DND-41 (cell line): ENCODE measurements around the gene C6orf120.

Experiments
- ATAC-seq: fragments of 200-7000 bp; cut with Tn5 transposase; 3 replicates; pipeline ENCODE4 v1.9.1; 2021; ENCODE audit warnings: low read depth; ENCODE audit not compliant: insufficient read depth
- DNase-seq: peaks from one replicate; pipeline ENCODE4 v3.0.0-alpha.2; 2020
- H2AFZ ChIP-seq: 2 replicates; pipeline ENCODE4 v1.6.0; 2012; ENCODE audit warnings: low read depth, low read length
- H3K27ac ChIP-seq: 2 replicates; pipeline ENCODE4 v1.5.1; 2012; ENCODE audit warnings: low read length, inconsistent platforms
- H3K27me3 ChIP-seq: fragments of 200-600 bp; sonication (generic); 2 replicates; pipeline ENCODE4 v1.6.0; 2012; ENCODE audit warnings: low read length, mild to moderate bottlenecking, inconsistent platforms; ENCODE audit not compliant: insufficient read depth, poor library complexity
- H3K36me3 ChIP-seq: 2 replicates; pipeline ENCODE4 v1.5.1; 2012; ENCODE audit warnings: low read length, inconsistent platforms; ENCODE audit not compliant: insufficient read depth
- H3K4me1 ChIP-seq: 2 replicates; pipeline ENCODE4 v1.5.1; 2012; ENCODE audit warnings: mild to moderate bottlenecking, low read length; ENCODE audit not compliant: insufficient read depth
- H3K4me2 ChIP-seq: 2 replicates; pipeline ENCODE4 v1.6.0; 2012; ENCODE audit warnings: mild to moderate bottlenecking, moderate library complexity, low read length, inconsistent platforms; ENCODE audit not compliant: insufficient read depth
- H3K4me3 ChIP-seq, 2 experiments: fragments of 200-600 bp in 1 of 2; shearing (Covaris generic) in 1 of 2; 2 replicates each; pipeline ENCODE4 v1.5.1; 2012 to 2016; ENCODE audit warnings: inconsistent platforms in 2 of 2, low read length in 2 of 2, mild to moderate bottlenecking in 2 of 2, low read depth in 1 of 2, moderate library complexity in 1 of 2
- H3K79me2 ChIP-seq: 2 replicates; pipeline ENCODE4 v1.6.0; 2012; ENCODE audit warnings: low read length, inconsistent platforms; ENCODE audit not compliant: insufficient read depth
- H3K9ac ChIP-seq: 2 replicates; pipeline ENCODE4 v1.6.0; 2012; ENCODE audit warnings: low read depth, mild to moderate bottlenecking, inconsistent platforms, low read length, moderate library complexity
- H3K9me3 ChIP-seq: 2 replicates; pipeline ENCODE4 v1.5.1; 2012; ENCODE audit warnings: low read length, moderate library complexity, mild to moderate bottlenecking, inconsistent platforms; ENCODE audit not compliant: insufficient read depth, severe bottlenecking
- H4K20me1 ChIP-seq: 2 replicates; pipeline ENCODE4 v1.6.0; 2012; ENCODE audit warnings: low read length; ENCODE audit not compliant: insufficient read depth
- CTCF ChIP-seq: IDR thresholded peaks from 2 replicates; pipeline ENCODE4 v1.5.1; 2012; ENCODE audit warnings: borderline replicate concordance, low read length, moderate library complexity, mild to moderate bottlenecking; ENCODE audit not compliant: poor library complexity, severe bottlenecking; ENCODE audit errors: extremely low read depth
- EZH2 ChIP-seq: IDR thresholded peaks from 3 replicates; pipeline ENCODE4 v1.6.1; 2012; ENCODE audit warnings: borderline replicate concordance, low read depth, mild to moderate bottlenecking, moderate library complexity, low read length, inconsistent platforms; ENCODE audit not compliant: severe bottlenecking

The C6orf120 gene

GRCh38 chr6:169738976-169739529 lies 37.1 kb downstream of the C6orf120 start:
- no peak for TF ChIP-seq CTCF
- no peak for TF ChIP-seq EZH2
- H3K36me3 ChIP-seq: no peaks in the 10 kb centered on the region
- H2AFZ ChIP-seq: no peak overlapping the region
- no peaks in the 10 kb centered on the region for H4K20me1 ChIP-seq
- H3K9ac ChIP-seq: no peak overlapping the region
- no peak overlapping the region for H3K4me3 ChIP-seq
- no peaks in the 10 kb centered on the region for H3K79me2 ChIP-seq
- ATAC-seq: no peak
- no peaks in the 10 kb centered on the region for H3K4me1 ChIP-seq
- H3K4me2 ChIP-seq: no peak overlapping the region
- H3K27ac ChIP-seq: no peak overlapping the region
- peaks cover 3% of the 10 kb centered on the region for H3K27me3 ChIP-seq
- DNase-seq: no peak
- no peaks in the 10 kb centered on the region for H3K9me3 ChIP-seq

- H3K27me3 ChIP-seq: no peaks in the 10 kb centered on the region
- no peaks in the 10 kb centered on the region for H3K9me3 ChIP-seq
- H3K4me2 ChIP-seq: no peak overlapping the region
- H2AFZ ChIP-seq: no peak overlapping the region
- H3K4me1 ChIP-seq: no peaks in the 10 kb centered on the region
- TF ChIP-seq EZH2 (no peak), CTCF (no peak)
- no peak overlapping the region for H3K9ac ChIP-seq
- no peaks in the 10 kb centered on the region for H4K20me1 ChIP-seq
- H3K4me3 ChIP-seq: no peak overlapping the region
- no peaks in the 10 kb centered on the region for H3K36me3 ChIP-seq
- H3K79me2 ChIP-seq: no peaks in the 10 kb centered on the region
- no peak overlapping the region for H3K27ac ChIP-seq
- ATAC-seq (no peak), DNase-seq (no peak)
Observed at GRCh38 chr6:169741344-169741743, 39.4 kb downstream of the C6orf120 start.

- Histone ChIP-seq H2AFZ (no peak overlapping the region), H3K4me1 (peaks cover 8% of the 10 kb centered on the region), H3K4me2 (no peak overlapping the region), H3K9ac (no peak overlapping the region), H3K4me3 (no peak overlapping the region), H3K27me3 (no peaks in the 10 kb centered on the region), H3K36me3 (peaks cover 5% of the 10 kb centered on the region), H4K20me1 (no peaks in the 10 kb centered on the region), H3K27ac (no peak overlapping the region), H3K9me3 (no peaks in the 10 kb centered on the region), H3K79me2 (peaks cover 5% of the 10 kb centered on the region)
- DNase-seq (no peak), ATAC-seq (no peak)
- TF ChIP-seq CTCF: no peak
- TF ChIP-seq EZH2: no peak
Observed at GRCh38 chr6:169745405-169745804, 43.5 kb downstream of the C6orf120 start.

GRCh38 chr6:169746556-169746955 lies 44.6 kb downstream of the C6orf120 start:
- peaks cover 11% of the 10 kb centered on the region for H3K4me1 ChIP-seq
- H4K20me1 ChIP-seq: no peaks in the 10 kb centered on the region
- H3K27ac ChIP-seq: no peak overlapping the region
- peaks cover 5% of the 10 kb centered on the region for H3K36me3 ChIP-seq
- no peak for ATAC-seq
- peaks cover 16% of the 10 kb centered on the region for H3K79me2 ChIP-seq
- H3K4me3 ChIP-seq: no peak overlapping the region
- H3K9me3 ChIP-seq: no peaks in the 10 kb centered on the region
- TF ChIP-seq CTCF: no peak
- TF ChIP-seq EZH2: no peak
- H3K27me3 ChIP-seq: no peaks in the 10 kb centered on the region
- no peak overlapping the region for H2AFZ ChIP-seq
- DNase-seq: no peak
- no peak overlapping the region for H3K9ac ChIP-seq
- H3K4me2 ChIP-seq: no peak overlapping the region
